Measurements from ENCODE around the gene SPINK5.

Gene SPINK5

DNA sequence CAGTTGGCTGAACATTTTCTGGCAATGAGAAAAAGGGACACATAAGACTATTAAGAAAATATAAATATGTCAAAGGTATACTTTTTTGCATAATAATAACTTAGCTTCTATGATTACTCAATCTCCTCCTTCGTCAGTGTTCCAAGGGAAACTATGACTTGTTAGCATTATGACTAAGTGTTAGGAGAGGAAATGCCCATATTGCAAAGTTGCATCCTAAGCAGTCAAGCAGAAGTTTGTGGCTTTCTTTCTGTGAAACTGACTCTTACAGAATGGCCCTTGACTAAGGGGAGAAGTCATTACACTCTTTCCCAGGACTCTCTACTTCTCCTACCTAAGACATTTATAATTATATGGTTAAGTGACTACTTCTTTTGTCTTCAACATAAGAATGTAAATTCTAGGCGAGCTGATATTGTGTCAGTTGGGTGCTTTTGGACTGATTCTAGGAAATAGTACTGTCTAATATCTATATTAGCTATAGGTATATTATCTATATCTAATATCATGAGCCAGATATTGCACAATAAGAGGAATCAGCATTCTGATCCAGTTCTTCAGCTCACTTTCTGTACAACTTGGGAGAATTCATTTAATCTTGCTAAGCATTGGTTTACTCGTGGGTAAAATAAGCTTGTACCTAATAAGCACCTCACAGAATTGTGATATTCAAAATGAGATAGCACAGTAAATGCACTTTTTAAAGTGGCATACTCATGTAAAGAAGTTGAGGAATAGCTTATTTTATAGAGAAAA is 122.6 kb downstream of the SPINK5 start:
- DNase-seq (ENCODE audit: low spot score): no peak

Measured in hematopoietic multipotent progenitor cell treated with erythropoietin and hydrocortisone succinate and interleukin-3 and kit ligand, for 17 days (in vitro differentiated cells).